HG02642 (cell line): Measurements from ENCODE around the gene ZBP1.

Experiments used
- ATAC-seq: cut with Tn5 transposase; IDR thresholded peaks from one replicate; pipeline ENCODE4 v1.9.1; 2021; ENCODE audit warnings: mild to moderate bottlenecking; ENCODE audit not compliant: unreplicated experiment, poor library complexity

The ZBP1 gene, protein sequence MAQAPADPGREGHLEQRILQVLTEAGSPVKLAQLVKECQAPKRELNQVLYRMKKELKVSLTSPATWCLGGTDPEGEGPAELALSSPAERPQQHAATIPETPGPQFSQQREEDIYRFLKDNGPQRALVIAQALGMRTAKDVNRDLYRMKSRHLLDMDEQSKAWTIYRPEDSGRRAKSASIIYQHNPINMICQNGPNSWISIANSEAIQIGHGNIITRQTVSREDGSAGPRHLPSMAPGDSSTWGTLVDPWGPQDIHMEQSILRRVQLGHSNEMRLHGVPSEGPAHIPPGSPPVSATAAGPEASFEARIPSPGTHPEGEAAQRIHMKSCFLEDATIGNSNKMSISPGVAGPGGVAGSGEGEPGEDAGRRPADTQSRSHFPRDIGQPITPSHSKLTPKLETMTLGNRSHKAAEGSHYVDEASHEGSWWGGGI

DNA sequence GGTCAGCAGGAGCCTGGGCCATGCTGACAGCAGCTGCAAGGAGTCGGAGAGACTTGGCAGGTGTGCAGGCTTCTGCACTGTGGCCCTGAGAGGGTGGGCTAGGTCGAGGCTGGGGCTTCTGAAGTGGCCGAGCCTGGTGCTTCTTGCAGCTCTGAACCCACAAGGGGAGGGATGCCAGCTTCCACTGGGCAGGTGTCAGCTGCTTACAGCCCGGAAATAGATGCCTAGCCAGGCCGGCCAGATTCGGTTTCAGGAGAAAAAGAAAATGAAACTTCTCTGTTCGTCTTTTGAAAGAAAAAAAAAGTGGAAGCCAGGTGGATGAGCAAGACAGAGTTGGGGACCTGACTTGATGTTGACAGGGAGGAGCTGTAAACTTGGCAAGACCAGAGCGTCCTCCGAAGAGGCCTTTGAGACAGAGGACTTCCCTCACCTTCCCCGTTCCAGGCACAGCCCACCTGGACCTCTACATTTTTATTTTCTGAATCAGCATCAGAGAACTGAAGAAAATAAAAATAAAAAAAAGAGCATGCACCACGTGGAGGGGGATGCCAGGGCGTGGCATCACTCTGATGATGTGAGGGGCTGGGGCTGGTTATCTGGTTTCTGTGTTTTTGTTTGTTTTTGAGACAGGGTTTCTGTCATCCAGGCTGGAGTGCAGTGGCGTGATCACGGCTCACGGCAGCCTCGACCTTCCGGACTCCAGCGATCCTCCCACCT lies at the start of gene ZBP1:
Gene ZBP1 (minus strand): TSS at position 153 of the 717 bp plus-strand sequence. CDS start 131 bp downstream, at position 22.
- ATAC-seq: peak; percentile 61

DNA sequence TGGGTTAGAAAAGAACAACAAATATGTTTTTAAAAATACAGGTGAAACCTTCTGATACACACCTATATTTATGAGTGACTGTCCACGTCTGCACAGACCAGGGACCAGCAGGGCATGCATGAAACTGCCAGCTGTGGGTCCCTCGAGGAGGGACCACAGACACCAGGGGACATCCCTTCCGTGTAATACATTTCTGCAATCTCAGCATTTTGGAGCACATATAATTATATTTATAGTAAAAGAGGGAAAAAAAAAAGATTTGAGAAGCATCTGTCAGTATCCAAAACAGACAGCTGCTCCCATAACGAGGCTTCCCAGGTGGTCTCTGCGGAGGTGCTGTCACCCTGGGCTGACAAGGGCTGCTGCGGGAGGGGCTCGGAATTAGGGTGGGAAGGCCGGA lies 49.4 kb upstream of the ZBP1 start:
- ATAC-seq: no peak

DNA sequence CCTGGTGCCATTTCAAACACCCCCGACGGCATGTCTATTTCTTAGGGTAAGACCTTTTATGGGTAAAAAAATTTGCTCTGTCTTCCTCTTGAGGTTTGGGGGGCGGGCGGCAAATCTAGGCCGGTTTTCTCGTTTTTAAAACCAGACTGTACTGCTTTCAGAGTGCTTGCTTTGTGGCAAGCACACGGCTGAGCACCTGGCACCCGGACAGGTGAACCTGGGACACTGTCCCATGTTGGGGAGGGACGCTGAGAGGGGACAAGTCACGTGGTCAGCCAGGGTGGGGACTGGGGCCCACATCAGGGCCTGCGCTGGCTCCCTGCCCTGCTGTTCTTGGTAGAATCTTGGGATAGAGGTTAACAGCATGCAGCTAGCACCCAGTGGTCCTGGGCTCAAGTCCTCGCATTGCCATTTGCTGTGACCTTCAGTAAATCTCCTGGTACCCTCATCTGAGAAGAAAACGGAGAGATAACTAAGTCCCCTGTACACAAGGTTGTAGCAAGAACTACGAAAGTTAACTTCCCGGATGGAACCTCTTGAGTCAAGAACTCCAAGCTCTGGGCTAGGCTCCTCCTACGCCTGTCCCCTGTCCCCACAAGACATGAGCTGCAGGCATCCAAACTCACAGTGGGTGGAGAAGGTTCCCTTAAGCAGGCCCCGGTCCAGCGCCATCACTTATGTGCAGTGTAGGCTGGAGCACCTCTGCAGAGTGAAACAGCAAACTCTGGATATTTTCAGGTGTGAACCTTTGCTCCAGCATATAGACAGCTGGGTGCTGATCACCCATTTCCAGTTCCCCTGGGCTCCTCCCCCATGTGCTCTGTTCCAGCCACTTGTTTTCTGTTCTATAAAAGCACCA lies 47.9 kb upstream of the ZBP1 start:
- ATAC-seq: no peak

DNA sequence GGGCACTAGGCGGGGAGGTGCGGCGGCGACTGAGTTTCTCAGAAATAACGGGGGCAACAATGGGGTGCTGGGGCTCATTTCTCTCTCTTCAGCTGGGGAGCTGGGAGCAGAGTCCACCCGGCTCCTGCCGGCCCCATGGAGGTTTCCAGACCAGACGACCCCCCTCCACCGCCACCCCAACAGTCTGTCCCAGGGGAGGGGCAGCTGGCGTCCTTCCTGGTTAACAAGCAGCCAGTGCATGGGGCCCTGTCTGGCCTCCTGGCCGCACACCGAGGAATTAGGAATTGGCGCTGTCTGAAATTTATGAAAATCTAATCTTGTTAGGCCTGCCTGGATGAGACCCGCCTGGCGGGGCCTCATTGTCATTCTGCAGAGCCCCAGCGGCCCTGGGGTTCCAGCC lies 47.2 kb upstream of the ZBP1 start:
- ATAC-seq: no peak

DNA sequence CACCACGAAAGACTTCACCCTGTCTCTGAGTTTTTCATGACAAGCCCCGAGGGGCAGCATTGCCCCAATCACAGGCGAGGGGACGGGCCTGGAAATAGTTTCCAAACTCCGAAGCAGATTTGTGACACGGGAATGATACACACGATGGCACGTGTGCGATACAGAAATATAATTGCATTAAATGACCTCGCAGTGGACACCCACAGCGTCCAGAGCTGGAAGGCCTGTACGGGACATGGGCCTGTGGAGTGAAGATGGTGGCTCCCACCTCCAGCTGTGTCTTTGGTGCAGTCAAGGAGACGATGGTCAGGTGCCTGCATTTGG lies 46.6 kb upstream of the ZBP1 start:
- no peak for ATAC-seq

DNA sequence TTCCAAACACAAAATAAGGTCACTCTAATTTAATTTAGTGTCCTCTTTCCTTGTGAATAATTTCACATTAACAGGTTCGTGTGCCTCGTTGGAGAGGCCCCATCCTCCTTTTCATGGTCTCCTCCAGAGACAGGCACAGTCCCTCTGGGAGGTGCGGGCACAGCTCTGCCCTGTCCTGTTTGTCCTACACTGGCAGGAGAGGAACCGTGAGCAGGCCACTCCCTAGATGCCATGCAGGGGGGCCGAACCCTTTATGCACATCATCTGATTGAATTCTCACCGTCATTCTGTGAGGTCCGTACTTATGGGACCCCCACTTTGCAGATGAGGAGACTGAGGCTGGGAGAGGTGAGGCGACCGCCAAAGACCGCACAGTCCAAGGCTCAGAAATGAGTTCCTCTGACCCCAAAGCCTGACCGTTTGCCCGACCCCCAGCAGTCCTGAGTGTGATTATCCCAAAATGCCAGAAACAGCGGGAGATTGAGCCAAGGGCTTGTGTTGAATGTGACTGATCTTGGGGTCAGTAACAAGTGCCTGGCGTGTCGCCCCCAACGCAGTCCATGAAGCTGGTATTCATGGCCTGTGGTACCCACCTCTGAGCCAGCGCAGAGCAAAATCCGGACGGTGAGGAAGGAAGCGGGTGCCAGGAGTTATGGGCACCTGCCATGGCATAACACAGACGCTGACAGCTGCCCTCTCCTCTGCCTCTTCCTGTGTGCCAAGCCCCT lies 46.0 kb upstream of the ZBP1 start:
- no peak for ATAC-seq

DNA sequence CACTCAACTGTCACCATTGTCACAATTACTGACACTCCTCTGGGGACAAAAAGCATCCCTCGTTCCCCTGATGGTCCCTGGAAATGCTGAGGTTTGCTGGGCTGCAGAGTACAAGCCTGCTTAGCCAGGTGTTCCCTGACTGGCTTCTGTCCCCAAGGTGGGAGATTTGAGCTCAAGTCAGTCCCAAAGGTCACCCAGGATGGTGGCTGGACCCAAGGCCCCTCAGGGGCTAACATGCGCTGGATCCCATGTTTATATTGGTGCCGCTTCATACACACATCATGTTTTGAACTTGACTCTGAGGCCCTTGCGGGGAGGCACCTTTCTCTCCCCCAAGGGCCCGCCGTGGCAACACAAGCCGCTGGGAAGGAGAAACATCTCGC lies 45.4 kb upstream of the ZBP1 start:
- no peak for ATAC-seq

DNA sequence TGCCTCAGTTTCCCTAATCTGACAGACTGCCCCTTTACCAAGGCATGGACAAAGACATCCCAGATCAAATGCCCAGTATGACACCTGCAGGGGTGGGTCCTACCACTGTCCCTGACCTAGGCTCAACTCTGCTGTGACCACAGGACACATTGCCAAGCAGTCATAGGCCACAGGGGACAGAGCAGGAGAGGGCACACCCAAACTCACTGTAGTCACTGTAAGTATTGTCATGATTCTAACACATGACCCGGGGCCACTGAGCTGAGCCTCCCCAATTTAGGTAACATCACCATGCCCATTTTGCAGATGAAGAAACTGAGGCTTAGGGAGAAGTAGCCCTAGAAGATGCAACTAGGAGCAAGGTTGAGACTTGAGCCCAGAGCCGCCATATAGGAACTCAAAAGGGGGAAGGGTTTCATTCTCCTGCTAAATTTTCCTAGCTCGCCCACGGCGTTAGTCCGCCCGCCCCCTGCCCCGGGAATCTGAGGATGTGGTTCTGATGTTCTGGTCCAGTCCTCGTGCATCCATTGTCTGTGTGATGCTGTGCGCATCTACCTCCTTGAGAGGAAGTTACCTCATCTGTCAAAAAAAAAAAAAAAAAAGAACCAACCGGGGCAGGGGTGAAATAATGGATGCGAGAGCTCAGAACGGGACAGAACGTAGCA lies 44.8 kb upstream of the ZBP1 start:
- no peak for ATAC-seq

DNA sequence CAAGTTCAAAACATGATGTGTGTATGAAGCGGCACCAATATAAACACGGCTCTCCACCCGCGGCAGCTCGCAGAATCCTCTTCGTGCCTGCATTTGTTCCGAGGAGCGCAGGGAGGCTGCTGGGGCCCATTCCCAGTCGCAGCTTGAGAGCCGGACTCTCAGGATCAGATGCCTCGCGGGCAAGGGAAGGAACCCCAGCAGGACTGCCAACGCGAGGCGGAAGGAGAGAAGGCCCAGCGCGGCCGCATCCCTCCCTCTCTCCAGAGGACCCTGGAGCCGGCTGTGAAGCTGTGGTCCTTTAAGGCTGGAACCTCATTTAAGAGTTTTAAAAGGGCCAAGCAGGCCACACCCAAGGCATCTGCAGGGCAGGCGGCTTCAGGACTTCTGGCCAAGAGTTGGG lies 44.2 kb upstream of the ZBP1 start:
- no peak for ATAC-seq

DNA sequence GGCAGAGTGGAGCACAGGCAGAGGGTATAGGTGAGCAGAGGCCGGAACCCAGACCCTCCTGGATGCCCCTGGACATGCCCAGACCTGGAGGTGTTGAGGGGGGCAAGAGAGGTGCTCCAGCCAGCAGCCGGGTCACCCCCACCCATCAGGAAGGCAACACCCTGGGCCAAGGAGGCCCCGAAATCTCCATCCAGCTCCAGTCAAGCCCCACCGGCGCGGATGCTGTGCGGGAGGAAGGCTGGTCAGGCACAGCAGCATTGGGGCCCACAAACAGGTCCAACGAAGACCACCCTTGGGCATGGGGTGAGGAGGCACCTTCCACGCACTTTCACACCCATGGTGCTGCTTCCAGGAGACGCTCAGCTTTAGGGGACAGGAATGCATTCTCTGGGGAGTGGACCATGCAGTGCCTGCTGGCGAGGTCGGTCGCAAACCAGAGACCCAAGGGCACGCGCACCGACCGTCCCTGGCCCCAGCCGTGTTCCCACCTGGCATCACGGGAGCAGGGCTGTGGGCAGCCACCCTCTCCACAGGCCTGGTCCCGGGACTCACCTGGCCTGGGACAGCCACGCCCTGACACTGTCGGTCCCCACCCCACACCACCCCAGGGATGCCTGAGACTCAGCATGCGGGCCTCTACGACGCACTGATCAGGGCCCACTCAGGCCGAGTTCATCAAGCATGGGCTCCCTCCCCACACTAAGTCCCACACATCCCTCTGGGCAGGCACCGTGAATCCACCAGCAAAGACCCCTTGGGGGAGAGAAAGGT lies 43.6 kb upstream of the ZBP1 start:
- ATAC-seq: no peak

DNA sequence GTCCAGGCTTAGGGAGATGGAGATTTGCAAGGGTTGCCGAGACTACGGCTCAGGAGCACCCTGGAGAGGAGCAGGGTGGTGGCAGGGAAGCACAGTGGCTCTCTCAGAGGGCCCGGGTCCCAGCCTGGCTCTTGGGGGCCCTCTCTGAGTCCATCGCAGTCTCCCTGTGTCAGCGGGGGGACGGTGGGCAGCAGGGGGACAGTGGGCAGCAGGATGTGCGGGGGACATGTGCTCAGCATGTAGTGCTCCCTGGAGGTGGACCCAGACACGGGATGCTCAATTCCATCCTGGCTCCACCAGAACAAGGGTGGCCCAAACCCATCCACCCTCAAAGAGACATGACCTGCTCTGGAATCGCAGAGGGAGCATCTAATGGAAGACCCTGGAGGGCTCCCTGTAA lies 43.0 kb upstream of the ZBP1 start:
- ATAC-seq: no peak

DNA sequence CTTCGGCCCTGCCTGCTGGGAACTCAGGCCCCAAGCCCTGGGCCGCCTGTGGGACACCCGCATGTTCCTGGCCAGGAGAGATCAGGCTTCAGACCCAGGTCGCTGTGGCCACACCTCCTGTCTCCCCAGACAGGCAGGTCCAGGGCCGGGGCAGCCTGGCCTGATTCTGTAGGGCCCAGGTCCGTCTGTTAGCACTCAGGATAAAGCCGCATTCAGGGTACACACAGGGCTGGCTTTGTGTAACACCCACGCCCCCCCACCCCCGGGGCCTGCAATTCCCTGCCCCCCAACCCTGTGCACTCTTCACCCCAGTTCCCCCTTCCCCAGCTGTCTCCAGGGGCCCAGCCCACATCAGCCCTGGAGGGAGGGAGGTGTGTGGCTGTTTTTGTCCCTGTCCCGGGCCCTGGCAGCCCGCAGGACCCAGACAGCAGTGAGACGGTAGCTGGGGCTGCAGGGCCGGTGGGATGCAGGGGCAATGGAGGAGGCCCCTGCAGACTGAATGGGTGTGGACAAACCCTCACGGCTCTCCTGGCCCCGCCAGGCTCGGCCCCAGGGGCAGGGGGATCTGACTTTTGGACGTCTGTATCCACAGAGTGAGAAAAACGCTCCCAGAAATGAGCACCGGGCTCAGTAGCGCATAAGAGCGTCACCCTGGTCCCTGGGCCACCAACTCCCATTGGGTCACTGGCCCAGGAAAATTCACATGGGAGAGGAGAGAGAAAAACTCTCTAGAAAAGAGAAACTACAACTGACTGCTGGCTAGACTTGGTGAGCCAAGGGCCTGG lies 42.4 kb upstream of the ZBP1 start:
- no peak for ATAC-seq

DNA sequence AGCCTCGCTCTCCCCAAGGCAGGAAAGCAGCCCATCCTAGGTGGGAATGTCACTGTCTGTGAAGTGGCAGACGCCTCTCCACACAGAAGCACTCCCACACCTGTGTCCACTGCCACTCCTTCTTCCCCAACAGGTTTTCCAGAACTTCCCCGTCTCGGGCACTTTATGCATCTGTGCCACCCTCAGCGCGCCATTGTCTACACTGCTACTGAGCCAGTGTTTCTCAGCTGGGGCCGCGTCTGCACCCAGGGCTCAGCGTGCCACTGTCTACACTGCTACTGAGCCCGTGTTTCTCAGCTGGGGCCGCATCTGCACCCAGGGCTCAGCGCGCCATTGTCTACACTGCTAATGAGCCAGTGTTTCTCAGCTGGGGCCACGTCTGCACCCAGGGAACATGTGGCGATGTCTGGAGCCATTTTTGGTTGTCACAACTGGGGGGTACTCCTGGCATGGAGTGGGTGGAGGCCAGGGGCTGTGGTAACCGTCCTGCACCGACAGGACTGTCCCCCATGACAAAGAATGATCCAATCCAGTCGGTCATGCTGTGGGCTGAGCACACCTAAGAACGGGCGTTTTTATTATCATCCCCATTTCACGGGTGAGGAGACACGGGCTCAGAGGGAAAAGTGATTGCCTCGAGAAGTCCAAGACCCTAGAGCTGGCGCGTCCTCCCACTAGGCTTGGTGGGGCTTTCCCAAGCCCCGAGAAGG lies 41.7 kb upstream of the ZBP1 start:
- ATAC-seq: no peak

DNA sequence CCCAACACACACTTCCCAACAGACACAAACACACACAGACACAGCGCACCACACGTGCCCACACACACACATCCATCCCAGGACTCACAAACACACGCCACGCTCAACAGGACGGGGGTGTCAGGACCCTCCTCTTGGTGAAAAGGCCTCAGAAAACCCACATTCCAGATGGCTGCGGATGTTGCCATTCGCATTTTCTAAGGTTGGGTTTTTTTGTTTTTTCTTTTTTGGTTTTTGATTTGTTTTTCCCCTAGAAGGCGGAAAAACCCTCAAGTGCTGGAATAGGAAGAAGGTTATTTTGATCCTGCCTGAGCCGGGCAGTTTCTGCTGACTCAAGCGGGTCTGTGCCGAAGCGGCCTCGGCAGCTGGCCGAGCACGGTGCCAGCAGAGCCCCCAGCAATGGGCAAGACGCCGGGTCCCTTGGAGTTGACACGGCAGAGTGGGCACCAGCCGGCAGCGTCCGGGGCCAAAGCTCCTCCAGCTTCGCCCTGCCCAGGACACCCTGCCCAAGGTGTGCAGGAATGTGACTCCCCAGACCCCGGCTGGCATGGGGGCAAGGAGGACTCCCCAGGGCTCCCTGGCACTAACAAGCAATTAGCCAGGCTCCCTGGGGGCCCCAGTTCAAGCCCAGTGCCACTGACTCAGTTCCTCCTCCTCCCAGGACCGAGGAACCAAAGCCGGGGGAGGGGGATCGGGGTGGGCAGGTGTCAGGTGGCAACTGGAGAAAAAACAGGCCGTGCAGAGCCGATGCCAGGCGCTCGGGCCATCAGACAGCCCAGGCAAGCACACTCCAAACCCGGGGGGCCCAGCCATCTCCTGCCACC lies 40.9 kb upstream of the ZBP1 start:
- no peak for ATAC-seq

DNA sequence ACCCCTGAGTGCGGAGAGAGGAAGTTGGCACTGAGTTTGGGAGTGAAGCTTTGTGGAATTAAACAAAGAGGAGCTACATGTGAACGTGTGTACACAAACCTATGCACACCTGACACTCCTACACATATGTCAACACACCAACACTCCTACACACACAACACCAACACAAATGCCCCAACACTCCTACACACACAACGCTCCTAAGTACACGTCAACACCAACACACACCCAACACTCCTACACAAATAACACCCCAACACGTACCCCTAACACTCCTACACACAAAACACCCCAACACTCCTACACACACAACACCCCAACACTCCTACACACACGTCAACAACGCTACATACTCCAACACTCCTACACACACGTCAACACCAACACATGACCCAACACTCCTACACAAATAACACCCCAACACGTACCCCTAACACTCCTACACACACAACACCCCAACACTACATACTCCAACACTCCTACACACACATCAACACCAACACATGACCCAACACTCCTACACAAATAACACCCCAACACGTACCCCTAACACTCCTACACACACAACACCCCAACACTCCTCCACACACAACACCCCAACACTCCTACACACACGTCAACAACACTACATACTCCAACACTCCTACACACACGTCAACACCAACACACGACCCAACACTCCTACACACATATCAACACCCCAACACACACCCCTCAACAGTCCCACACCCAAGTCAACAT lies 40.1 kb upstream of the ZBP1 start:
- ATAC-seq: no peak

DNA sequence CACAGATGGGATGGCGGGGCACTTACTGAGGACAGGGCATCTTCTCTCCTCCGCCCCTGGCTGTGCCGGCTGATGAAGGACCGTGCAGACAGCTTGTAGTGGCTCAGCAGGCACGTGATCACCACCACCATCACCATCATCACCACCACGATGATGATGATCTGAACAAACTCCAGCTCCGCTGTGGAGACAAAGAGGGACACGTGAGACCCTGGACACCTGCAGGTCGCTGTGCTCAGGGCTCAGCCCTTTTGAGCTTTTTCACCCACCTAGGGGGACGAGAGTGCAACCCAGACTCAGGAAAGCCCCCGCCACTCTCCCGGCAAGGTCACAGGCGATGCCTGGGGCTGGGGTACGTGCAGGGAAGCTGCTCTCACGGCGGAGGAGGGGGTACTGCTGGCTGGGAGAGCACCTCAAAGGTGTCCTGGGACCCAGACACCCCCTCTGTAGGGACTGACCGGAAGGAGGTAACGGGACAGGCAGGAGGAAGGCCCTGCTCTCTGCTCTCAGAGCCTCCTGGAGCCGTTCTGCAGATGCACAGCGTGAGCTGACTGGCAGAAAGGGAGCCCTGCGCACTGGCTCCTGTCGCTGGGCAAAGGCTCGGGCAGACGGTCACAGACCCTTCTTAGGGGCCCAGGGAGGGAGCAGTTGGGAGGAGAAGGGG lies 39.4 kb upstream of the ZBP1 start:
- ATAC-seq: no peak
